H9 (cell line): ENCODE measurements around the gene MMP15. TPM values are rescaled to one million over a fixed set of nuclear protein-coding genes. Genes with fewer than 3 reads are reported as not detected.

ENCODE experiments used
- DNase-seq: peaks from one replicate; pipeline ENCODE4 v3.0.0-alpha.2; 2017
- H2AFZ ChIP-seq: one replicate; pipeline ENCODE4 v1.6.1; 2013; ENCODE audit warnings: mild to moderate bottlenecking, low read length, control low read depth, moderate library complexity
- H2AK5ac ChIP-seq: 2 replicates; pipeline ENCODE4 v1.6.1; 2013; ENCODE audit warnings: low read length, control low read depth, mixed read lengths; ENCODE audit not compliant: insufficient read length
- H2BK120ac ChIP-seq: one replicate; pipeline ENCODE4 v1.6.1; 2013; ENCODE audit warnings: low read depth, mild to moderate bottlenecking, low read length, control low read depth, inconsistent platforms; ENCODE audit not compliant: poor library complexity, severe bottlenecking
- H2BK12ac ChIP-seq: 2 replicates; pipeline ENCODE4 v1.6.1; 2013; ENCODE audit warnings: low read length, control low read depth, mixed read lengths, low read depth; ENCODE audit not compliant: insufficient read length
- H2BK15ac ChIP-seq: 2 replicates; pipeline ENCODE4 v1.6.1; 2013; ENCODE audit warnings: low read depth, low read length, control low read depth
- H2BK20ac ChIP-seq: one replicate; pipeline ENCODE4 v1.6.1; 2013; ENCODE audit warnings: low read depth, mild to moderate bottlenecking, low read length, control low read depth, inconsistent platforms; ENCODE audit not compliant: poor library complexity, severe bottlenecking
- H2BK5ac ChIP-seq: 2 replicates; pipeline ENCODE4 v1.6.1; 2013; ENCODE audit warnings: low read length, control low read depth, mixed read lengths; ENCODE audit not compliant: insufficient read length
- H3K14ac ChIP-seq: 2 replicates; pipeline ENCODE4 v1.6.1; 2013; ENCODE audit warnings: low read length, control low read depth; ENCODE audit not compliant: insufficient read depth
- H3K18ac ChIP-seq: 2 replicates; pipeline ENCODE4 v1.6.1; 2013; ENCODE audit warnings: low read depth, mild to moderate bottlenecking, mixed read lengths, low read length, control low read depth; ENCODE audit not compliant: insufficient read length
- H3K23ac ChIP-seq: 2 replicates; pipeline ENCODE4 v1.6.1; 2013; ENCODE audit warnings: low read length, control low read depth, mixed read lengths, low read depth; ENCODE audit not compliant: insufficient read length
- H3K23me2 ChIP-seq: 2 replicates; pipeline ENCODE4 v1.6.1; 2013; ENCODE audit warnings: low read depth, mild to moderate bottlenecking, mixed read lengths, low read length, control low read depth; ENCODE audit not compliant: insufficient read length, poor library complexity, severe bottlenecking
- H3K27ac ChIP-seq: 2 replicates; pipeline ENCODE4 v1.5.1; 2013; ENCODE audit warnings: low read length, control low read depth, mixed read lengths, low read depth; ENCODE audit not compliant: insufficient read length
- H3K27me3 ChIP-seq: 2 replicates; pipeline ENCODE4 v1.6.1; 2013; ENCODE audit warnings: low read length, control low read depth, inconsistent platforms; ENCODE audit not compliant: insufficient read depth
- H3K4ac ChIP-seq: 2 replicates; pipeline ENCODE4 v1.6.1; 2013; ENCODE audit warnings: low read depth, mild to moderate bottlenecking, control low read depth, inconsistent platforms, low read length, moderate library complexity
- H3K4me1 ChIP-seq: 2 replicates; pipeline ENCODE4 v1.6.1; 2013; ENCODE audit warnings: low read length, control low read depth, inconsistent platforms; ENCODE audit not compliant: insufficient read depth
- H3K4me2 ChIP-seq: 2 replicates; pipeline ENCODE4 v1.6.1; 2013; ENCODE audit warnings: low read length, control low read depth, mixed read lengths; ENCODE audit not compliant: insufficient read length, insufficient read depth
- H3K56ac ChIP-seq: 2 replicates; pipeline ENCODE4 v1.6.1; 2013; ENCODE audit warnings: low read depth, mild to moderate bottlenecking, mixed read lengths, low read length, control low read depth; ENCODE audit not compliant: insufficient read length
- H3K79me1 ChIP-seq: 2 replicates; pipeline ENCODE4 v1.6.1; 2013; ENCODE audit warnings: low read depth, mild to moderate bottlenecking, moderate library complexity, low read length, control low read depth, inconsistent platforms; ENCODE audit not compliant: insufficient read depth, poor library complexity, severe bottlenecking
- H3K79me2 ChIP-seq: 2 replicates; pipeline ENCODE4 v1.6.1; 2013; ENCODE audit warnings: low read length, control low read depth, inconsistent platforms; ENCODE audit not compliant: insufficient read depth
- H3K9ac ChIP-seq: 2 replicates; pipeline ENCODE4 v1.6.1; 2013; ENCODE audit warnings: low read length, control low read depth, mixed read lengths; ENCODE audit not compliant: insufficient read length; ENCODE audit errors: extremely low read depth
- H3K9me3 ChIP-seq: one replicate; pipeline ENCODE4 v1.6.1; 2013; ENCODE audit warnings: low read depth, low read length, inconsistent platforms; ENCODE audit not compliant: control insufficient read depth
- H3T11ph ChIP-seq: one replicate; pipeline ENCODE4 v1.6.1; 2013; ENCODE audit warnings: mild to moderate bottlenecking, low read length, control low read depth, inconsistent platforms
- H4K20me1 ChIP-seq: one replicate; pipeline ENCODE4 v1.6.1; 2013; ENCODE audit not compliant: control insufficient read depth, insufficient read length, insufficient read depth
- H4K5ac ChIP-seq: 2 replicates; pipeline ENCODE4 v1.6.1; 2013; ENCODE audit warnings: low read depth, mild to moderate bottlenecking, mixed read lengths, low read length, control low read depth; ENCODE audit not compliant: insufficient read length
- H4K8ac ChIP-seq: replicated peaks from 2 replicates; pipeline ENCODE4 v1.6.1; 2013; ENCODE audit warnings: low read length, control low read depth, mixed read lengths, low read depth; ENCODE audit not compliant: insufficient read length
- H4K91ac ChIP-seq: 2 replicates; pipeline ENCODE4 v1.6.1; 2013; ENCODE audit warnings: low read depth, mild to moderate bottlenecking, moderate library complexity, mixed read lengths, low read length, control low read depth; ENCODE audit not compliant: insufficient read length
- H3K27ac Mint-ChIP-seq, 3 experiments: 2 replicates in 2 of 3; 3 replicates in 1 of 3; pipeline ENCODE4 v1.8.0; 2020 to 2021; ENCODE audit warnings: mixed read lengths in 3 of 3, mild to moderate bottlenecking in 1 of 3, moderate library complexity in 1 of 3
- H3K27me3 Mint-ChIP-seq: 2 replicates; pipeline ENCODE4 v1.8.0; 2021; ENCODE audit warnings: low read depth, mild to moderate bottlenecking, moderate library complexity, mixed read lengths
- H3K36me3 Mint-ChIP-seq, 3 experiments: 2 replicates in 2 of 3; 3 replicates in 1 of 3; pipeline ENCODE4 v1.8.0; 2020 to 2021; ENCODE audit warnings: low read depth in 3 of 3, mixed read lengths in 3 of 3; ENCODE audit not compliant: insufficient read depth in 1 of 3
- H3K4me1 Mint-ChIP-seq, 2 experiments: 2 replicates each; pipeline ENCODE4 v1.8.0; 2020; ENCODE audit warnings: mixed read lengths in 2 of 2
- H3K4me3 Mint-ChIP-seq, 2 experiments: 2 replicates in 1 of 2; 3 replicates in 1 of 2; pipeline ENCODE4 v1.8.0; 2020 to 2021; ENCODE audit warnings: mild to moderate bottlenecking in 2 of 2, mixed read lengths in 2 of 2, moderate library complexity in 1 of 2
- H3K9me3 Mint-ChIP-seq, 2 experiments: 2 replicates in 1 of 2; 3 replicates in 1 of 2; pipeline ENCODE4 v1.8.0; 2020; ENCODE audit warnings: mild to moderate bottlenecking in 2 of 2, mixed read lengths in 2 of 2, moderate library complexity in 1 of 2
- WGBS: extraction: QIAGEN DNeasy Blood & Tissue Kit; methylation state at CpG from one replicate; pipeline ENCODE4 v1.1.7; 2013; ENCODE audit warnings: missing lambda C conversion rate, low lambda C conversion rate, mixed read lengths; ENCODE audit not compliant: insufficient read length; ENCODE audit errors: extremely low coverage; 5-methylcytosine and 5-hydroxymethylcytosine counted together
- total RNA-seq: library from RNA; stranded (reverse); gene quantifications from 2 replicates; pipeline ENCODE4 v1.2.1, GENCODE V29; 2021
- TF ChIP-seq, protein P1 (sequence below): fragments of 200-600 bp; sonication (generic); conservative IDR thresholded peaks from 3 replicates; pipeline ENCODE4 v1.8.0; 2021; ENCODE audit warnings: antibody characterized with exemption, mild to moderate bottlenecking

The MMP15 gene
- total RNA-seq, 1 experiment from 2014 or later, result 32.9 TPM

- Histone ChIP-seq H3K79me1 (no peaks in the 10 kb centered on the region), H4K20me1 (no peaks in the 10 kb centered on the region), H3K9me3 (no peaks in the 10 kb centered on the region), H4K5ac (no peak overlapping the region), H3K9ac (no peak overlapping the region), H2BK12ac (no peak overlapping the region), H4K91ac (no peak overlapping the region), H3K4me2 (no peak overlapping the region), H3K23me2 (peaks cover 8% of the 10 kb centered on the region), H3K56ac (no peak overlapping the region), H3K23ac (no peak overlapping the region), H2BK15ac (no peak overlapping the region), H3T11ph (no peak overlapping the region), H3K79me2 (no peaks in the 10 kb centered on the region), H2BK5ac (no peak overlapping the region), H2AK5ac (no peak overlapping the region), H2BK20ac (no peak overlapping the region), H3K4ac (no peak overlapping the region), H2AFZ (no peak overlapping the region), H3K18ac (no peak overlapping the region), H3K27ac (no peak overlapping the region), H3K14ac (no peak overlapping the region; the same call in 1 of the 2 replicates), H4K8ac (no peak overlapping the region), H2BK120ac (no peak overlapping the region), H3K27me3 (no peaks in the 10 kb centered on the region), H3K4me1 (peaks cover 2% of the 10 kb centered on the region; the same call in 1 of the 2 replicates)
- no peak for DNase-seq
- H3K27ac Mint-ChIP-seq, result no peak overlapping the region
- peaks cover 17 to 20% of the 10 kb centered on the region in 2 experiments for H3K4me1 Mint-ChIP-seq
- TF ChIP-seq, protein P1, sequence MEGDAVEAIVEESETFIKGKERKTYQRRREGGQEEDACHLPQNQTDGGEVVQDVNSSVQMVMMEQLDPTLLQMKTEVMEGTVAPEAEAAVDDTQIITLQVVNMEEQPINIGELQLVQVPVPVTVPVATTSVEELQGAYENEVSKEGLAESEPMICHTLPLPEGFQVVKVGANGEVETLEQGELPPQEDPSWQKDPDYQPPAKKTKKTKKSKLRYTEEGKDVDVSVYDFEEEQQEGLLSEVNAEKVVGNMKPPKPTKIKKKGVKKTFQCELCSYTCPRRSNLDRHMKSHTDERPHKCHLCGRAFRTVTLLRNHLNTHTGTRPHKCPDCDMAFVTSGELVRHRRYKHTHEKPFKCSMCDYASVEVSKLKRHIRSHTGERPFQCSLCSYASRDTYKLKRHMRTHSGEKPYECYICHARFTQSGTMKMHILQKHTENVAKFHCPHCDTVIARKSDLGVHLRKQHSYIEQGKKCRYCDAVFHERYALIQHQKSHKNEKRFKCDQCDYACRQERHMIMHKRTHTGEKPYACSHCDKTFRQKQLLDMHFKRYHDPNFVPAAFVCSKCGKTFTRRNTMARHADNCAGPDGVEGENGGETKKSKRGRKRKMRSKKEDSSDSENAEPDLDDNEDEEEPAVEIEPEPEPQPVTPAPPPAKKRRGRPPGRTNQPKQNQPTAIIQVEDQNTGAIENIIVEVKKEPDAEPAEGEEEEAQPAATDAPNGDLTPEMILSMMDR, result no peak
- WGBS, result no CpG with 5 or more reads among the region's 62 CpGs
- H3K9me3 Mint-ChIP-seq, result no peaks in the 10 kb centered on the region
- H3K4me3 Mint-ChIP-seq, result no peak overlapping the region
- H3K36me3 Mint-ChIP-seq, result peaks cover 4 to 14% (median 12%) of the 10 kb centered on the region in 3 experiments; a peak in 6 of 7 replicates
- no peaks in the 10 kb centered on the region; the same call in 1 of the 2 replicates for H3K27me3 Mint-ChIP-seq
Measured at GRCh38 chr16:57996406-57997175, 29.0 kb upstream of the MMP15 start.
